ENCODE results near the gene CACFD1.

CACFD1 gene

DNA sequence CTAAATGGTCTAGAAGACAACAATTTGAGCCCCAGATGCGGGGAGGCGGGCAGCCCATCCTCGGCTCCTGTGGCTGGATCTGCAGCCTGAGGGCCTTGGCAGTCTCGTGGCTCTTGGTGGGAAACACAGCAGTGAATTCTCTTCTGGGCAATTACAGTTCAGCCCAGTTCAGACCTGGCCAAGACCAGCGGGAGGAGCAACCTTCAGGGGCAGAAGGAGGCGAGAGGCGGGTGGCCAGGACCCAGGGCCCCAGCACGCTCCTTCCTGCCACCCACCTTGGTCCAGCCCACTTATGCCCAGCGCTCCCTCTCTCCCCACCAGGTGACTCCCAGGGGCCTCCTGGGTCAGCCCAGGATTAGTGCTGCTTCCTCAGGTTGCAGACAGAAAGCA lies 57.2 kb downstream of the CACFD1 start:
- no peak for DNase-seq
- no peaks in the 10 kb centered on the region for H3K4me1 Mint-ChIP-seq (ENCODE audit: low read depth)
- no peaks in the 10 kb centered on the region for H3K9me3 Mint-ChIP-seq
- no peaks in the 10 kb centered on the region for H3K36me3 Mint-ChIP-seq (ENCODE audit: low read depth)
- H3K27ac Mint-ChIP-seq, result no peak overlapping the region
- no peak overlapping the region for H3K4me3 Mint-ChIP-seq
- H3K27me3 Mint-ChIP-seq, result no peaks in the 10 kb centered on the region

DNA sequence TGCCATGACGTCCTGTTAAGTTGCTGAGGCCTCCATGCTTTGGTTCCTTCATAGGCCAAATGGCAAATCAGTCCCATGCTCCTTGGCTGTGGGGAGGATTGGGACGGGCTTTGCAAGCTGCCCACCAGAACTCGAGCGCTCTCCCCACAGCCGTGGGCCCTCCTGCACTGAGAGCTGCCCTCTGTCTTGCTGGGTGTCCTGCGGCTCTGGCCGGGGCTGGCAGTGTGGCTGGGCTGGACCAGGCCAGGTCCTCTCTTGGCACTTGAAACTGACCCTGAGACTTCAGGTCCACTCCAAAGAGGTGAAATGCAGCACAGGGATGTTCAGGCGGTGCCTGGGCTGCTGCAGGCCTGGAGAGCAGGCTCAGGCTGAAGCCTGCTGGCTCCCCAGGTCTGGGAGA lies 57.9 kb downstream of the CACFD1 start:
- H3K9me3 Mint-ChIP-seq, result no peaks in the 10 kb centered on the region

DNA sequence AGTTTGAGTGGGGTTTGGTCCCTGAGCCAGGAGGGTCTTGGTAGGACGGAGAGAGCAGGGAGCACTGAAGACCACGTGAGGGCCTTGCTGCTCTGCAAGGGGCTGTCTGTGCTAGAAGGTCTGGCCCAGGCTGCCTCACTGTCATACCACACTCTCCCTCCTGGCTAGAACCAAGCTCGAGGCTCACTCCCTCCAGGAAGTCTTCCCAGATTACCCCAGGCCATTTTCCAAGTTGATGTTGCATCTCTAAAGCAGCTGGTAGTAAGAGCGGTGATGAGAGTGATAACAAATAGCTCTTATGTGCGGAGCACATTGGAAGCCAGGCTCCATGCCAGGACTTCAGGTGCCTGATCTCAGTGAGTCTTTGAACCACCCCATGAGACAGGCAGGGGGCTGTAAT lies 58.4 kb downstream of the CACFD1 start:
- Mint-ChIP-seq H3K9me3 (no peaks in the 10 kb centered on the region), H3K36me3 (ENCODE audit: low read depth) (no peaks in the 10 kb centered on the region), H3K27me3 (no peaks in the 10 kb centered on the region), H3K4me3 (no peak overlapping the region), H3K27ac (no peak overlapping the region), H3K4me1 (ENCODE audit: low read depth) (no peaks in the 10 kb centered on the region)
- DNase-seq, result no peak

More for the DNA sequence above, 57.9 kb downstream of the CACFD1 start:
- Mint-ChIP-seq H3K36me3 (ENCODE audit: low read depth) (no peaks in the 10 kb centered on the region), H3K4me1 (ENCODE audit: low read depth) (no peaks in the 10 kb centered on the region), H3K4me3 (no peak overlapping the region), H3K27me3 (no peaks in the 10 kb centered on the region), H3K27ac (no peak overlapping the region)
- DNase-seq, result no peak

DNA sequence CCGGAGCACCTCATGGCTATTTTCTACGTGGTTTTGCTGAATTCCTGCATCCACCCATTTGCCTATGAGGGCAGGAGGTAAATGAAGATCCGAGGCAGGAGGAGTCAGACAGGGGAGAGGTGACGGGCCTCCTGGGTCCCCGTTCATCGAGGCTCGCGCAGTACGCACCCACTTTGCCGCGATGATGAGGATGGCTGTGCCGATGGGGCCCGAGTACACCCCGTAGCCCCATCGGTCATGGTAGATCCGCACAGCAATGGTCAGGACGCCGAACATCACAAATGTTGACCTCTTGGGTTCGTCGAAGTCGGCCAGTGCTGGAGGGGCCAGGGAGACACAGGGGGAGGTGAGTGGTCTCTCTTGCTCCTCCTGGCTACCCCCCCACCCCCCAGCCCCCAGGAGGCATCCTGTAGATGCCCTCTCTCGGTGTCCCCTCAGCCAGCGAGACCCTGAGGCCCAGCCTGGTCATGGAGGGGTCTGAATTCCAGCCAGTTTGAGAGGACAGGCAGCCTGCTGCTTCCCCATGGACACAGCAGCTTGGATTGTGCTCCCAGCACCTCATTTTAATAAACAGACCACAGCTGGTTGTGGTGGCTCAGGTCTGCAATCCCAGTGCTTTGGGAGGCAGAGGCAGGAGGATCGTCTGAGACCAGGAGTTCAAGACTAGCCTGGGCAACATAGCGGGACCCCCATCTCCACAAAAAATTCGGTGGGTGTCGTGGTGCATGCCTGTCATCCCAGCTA lies 59.1 kb downstream of the CACFD1 start:
- Mint-ChIP-seq H3K9me3 (no peaks in the 10 kb centered on the region), H3K4me3 (no peak overlapping the region), H3K36me3 (ENCODE audit: low read depth) (no peaks in the 10 kb centered on the region), H3K4me1 (ENCODE audit: low read depth) (no peaks in the 10 kb centered on the region), H3K27me3 (no peaks in the 10 kb centered on the region), H3K27ac (no peak overlapping the region)
- DNase-seq, result no peak

DNA sequence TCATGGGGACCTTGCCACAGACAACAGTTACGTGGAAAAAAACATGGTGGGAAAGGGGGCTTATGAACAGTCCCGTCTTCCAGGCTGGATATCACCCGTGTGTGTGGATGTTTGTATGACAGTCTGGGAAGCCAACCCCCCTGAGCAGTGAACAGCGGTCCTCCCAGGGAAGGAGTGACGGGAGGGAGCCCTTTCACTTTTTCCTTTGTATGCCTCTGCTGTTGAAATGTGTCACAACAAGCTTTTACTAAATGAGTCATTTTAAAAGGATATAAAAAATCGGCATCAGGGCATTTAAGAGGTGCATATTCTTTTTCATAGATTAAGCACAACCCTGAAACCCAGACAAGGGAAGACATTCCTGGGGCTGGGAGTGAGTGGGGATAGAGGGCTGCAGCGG lies 59.9 kb downstream of the CACFD1 start:
- no peak for DNase-seq
- Mint-ChIP-seq H3K27me3 (no peaks in the 10 kb centered on the region), H3K4me3 (no peak overlapping the region), H3K27ac (no peak overlapping the region), H3K9me3 (no peaks in the 10 kb centered on the region), H3K4me1 (ENCODE audit: low read depth) (no peaks in the 10 kb centered on the region), H3K36me3 (ENCODE audit: low read depth) (no peaks in the 10 kb centered on the region)

DNA sequence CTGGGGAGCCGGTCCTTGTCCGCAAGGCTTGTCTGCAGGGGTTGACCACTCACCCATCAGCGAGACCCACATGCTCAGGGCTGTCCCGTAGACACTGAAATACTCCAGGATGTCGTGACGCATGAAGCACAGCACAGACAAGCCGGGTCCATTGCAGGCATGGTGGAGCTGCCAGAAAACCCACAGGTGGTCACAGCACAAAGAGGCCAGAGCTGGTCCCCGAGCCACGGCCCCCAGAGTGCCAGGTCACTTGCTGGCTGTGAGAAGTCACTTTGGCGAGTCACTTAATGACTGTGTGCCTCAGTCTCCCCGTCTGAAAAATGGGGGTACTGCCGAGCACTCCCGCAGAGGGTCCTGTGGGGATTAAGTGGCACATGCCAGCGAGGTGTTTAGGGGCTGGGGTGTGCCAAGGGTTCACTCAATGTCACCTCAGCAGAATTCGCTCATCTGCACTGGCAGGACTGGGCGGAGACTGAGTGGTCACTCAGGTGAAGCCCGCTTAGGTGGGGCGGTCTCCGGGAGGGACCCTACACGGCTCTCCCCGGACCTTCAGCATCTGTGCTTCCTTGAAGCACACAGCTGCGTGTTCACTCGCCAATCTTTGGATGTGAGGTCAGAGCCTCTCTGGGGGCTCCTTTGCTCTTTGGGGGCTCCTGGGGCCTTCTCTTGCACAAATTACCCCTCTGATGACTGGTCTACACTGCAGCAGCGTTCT lies 60.5 kb downstream of the CACFD1 start:
- no peaks in the 10 kb centered on the region for H3K27me3 Mint-ChIP-seq
- no peak for DNase-seq
- H3K36me3 Mint-ChIP-seq (ENCODE audit: low read depth), result no peaks in the 10 kb centered on the region
- no peak overlapping the region for H3K4me3 Mint-ChIP-seq
- no peaks in the 10 kb centered on the region for H3K4me1 Mint-ChIP-seq (ENCODE audit: low read depth)
- no peak overlapping the region for H3K27ac Mint-ChIP-seq
- H3K9me3 Mint-ChIP-seq, result no peaks in the 10 kb centered on the region
